GM15510 (cell line): ENCODE data around the gene LRP1.

ENCODE experiments used
- POLR2A ChIP-seq: IDR thresholded peaks from 3 replicates; pipeline ENCODE4 v1.6.1; 2011; ENCODE audit warnings: borderline replicate concordance; ENCODE audit not compliant: insufficient read length; ENCODE audit errors: extremely low read depth

Gene LRP1

DNA sequence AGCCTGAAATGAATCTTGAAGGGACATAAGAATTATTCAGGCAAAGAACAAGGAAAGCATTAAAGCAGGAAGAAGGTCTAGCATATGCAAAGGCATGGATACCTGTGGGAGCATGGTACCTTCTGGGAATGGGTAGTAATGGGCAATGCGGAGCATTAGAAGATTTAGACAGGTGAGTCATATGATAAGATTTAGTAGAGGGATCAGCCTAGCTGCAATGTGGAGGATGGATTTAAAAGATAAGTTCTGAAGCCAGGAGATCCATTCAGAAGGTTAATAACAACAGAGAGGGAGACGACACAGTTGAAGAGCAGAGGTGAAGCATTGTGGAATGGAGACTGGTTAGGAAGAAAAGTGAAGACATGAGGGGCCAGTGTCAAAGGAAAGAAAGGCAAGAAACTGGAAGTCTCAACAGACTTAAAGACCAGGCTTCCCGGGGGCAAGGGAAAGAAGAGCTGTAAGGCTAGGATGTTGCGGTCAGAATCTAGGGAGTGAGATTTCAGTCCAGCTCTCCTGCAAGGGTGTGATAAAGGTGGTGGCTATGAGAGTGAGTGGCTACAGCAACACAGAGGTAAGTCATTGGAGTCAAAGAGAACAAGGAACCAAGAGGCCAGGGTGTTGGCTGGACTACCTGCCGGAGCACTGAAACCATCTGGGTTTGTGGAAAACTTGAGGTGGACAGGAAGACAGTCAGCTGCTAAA is 11.6 kb upstream of the LRP1 start:
- no peak for TF ChIP-seq POLR2A

DNA sequence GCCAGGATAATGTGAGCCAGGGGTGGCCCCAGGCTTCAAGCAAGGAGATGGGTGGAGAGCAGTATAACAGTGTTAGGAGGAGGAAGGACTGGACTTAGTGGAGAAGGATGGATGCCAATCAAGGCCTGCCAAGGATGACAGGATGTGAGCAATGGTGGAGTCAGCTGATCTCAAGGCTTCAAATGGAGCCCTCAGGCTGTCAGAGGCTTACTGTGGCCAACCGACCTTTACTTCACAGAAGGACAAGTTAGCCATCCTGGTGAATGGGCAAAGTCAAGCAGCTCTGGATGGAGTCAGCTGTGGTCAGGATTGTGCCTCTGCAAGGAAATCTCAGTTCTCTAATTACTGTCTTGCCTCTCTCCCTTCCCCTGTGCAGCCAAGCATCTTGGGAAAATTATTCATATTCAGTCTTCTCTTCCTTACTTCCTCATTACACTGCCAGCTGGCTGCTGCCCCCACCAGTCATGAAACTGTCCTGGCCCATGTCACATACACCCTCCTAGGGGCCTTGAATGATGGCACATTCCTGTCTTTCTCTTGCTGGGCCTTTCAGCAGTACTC is 9.5 kb upstream of the LRP1 start:
- TF ChIP-seq POLR2A, result no peak

DNA sequence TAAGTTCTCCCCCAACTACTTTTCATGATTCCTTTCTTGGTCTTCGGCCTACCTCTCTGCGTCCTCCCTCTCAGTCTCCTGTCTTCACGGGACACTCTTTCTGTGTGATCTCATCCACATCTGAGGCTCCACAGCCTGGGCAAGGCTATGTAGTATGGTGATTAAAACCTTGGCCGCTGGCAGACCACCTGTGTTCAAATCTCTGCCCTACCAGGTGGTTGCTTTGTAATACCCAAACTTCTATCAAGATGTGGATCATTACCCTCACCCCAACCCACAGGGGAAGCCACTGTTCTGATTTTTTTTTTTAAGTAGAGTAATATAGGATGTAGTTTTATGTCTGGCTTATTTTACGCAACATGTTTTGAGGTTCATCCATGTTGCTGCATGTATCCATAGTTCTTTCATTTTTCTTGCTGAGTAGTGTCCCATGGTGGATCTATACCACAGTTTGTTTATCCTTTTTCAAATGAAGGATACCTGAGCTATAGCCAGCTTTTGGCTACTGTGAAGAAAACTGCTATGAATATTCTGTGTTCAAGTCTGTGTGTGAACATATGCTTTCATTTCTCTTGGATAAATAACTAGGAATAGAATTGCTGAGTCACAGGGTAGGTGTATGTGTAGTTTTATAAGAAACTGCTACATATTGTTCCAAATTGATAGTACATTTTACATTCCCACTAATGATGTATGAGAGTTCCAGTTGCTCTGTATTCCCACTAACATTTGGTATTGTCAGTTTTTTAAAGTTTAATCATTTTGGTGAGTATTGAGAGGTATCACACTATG is 8.8 kb upstream of the LRP1 start:
- no peak for TF ChIP-seq POLR2A

DNA sequence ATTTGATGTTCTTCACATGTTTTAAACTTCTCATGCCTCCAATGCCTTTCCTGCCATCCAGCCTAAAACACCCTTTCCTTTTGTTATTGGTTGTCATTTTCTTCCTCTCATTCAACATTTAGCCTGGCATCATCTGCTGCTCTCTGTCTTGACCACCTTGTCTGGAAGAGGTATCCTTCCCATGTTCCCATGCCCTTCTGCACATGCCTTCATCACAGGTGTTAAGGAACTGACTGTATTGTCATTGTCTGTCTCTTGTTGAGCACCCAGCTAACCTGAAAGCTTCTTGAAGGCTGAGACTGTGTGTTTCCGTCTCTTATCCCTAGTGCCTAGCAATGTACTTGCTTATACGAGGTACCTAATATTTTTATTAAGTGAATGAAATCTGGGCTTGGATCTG is 4.5 kb upstream of the LRP1 start:
- no peak for TF ChIP-seq POLR2A

DNA sequence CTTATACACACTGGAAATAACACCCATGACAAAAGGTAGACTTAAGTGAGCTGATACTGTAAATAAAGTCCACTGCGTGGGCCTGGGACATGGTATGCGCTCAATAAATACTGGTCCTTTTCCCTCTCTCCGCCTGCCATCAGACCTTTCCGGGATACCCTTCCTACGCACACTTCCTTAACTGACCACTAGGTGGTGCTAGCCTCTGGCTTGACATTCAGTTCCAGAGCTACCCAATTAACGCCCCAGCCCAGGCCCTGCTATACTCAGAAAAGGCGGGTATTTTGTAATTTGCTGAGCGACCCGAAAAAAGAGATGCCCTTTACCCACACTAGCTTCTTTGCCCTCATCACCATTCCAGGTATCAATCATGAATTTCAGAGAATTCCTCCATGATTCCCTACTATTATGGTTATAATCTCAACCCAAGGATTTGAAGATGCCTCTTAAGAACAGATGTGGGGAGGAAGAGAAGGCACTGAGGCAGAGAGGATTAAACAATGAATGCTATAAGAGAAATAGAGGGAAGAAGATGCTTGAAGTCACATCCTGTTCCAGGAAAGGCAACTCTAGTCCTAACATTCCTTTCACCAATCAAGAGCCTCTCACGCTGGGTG is 3.9 kb upstream of the LRP1 start:
- TF ChIP-seq POLR2A, result no peak

DNA sequence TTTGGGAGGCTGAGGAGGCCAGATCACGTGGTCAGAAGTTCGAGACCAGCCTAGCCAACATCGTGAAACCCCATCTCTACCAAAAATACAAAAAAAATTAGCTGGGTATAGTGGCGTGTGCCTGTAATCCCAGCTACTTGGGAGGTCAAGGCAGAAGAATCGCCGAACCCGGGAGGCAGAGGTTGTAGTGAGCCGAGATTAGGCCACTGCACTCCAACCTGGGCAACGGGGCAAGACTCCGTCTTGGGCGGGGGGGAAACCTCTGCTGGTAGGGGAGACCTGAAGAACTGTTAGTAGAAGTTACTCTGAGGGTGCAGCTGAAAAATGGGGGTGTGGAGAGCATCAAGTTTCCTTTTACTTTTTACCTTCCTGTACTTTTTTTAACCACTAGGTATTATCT is 2.2 kb upstream of the LRP1 start:
- no peak for TF ChIP-seq POLR2A

DNA sequence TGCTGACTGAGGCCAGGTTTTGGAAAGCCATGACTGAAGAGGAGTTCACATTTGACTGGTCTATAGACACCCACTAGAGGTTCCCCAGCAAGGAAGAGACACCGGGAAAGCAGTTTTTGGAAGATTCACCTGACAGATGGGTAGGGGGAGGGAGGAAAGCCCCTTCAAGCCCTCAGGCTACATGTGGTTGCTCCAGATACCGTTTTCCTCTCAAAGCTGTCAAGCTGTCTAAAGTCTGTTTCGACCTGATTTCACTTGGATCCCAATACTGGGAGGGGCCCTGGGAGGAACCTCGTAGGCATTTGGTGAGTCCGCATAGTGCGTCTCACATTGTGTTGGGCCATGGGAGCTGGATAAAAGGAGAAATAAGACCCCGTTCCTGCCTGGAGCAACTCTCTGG is 1.7 kb upstream of the LRP1 start:
- no peak for TF ChIP-seq POLR2A

DNA sequence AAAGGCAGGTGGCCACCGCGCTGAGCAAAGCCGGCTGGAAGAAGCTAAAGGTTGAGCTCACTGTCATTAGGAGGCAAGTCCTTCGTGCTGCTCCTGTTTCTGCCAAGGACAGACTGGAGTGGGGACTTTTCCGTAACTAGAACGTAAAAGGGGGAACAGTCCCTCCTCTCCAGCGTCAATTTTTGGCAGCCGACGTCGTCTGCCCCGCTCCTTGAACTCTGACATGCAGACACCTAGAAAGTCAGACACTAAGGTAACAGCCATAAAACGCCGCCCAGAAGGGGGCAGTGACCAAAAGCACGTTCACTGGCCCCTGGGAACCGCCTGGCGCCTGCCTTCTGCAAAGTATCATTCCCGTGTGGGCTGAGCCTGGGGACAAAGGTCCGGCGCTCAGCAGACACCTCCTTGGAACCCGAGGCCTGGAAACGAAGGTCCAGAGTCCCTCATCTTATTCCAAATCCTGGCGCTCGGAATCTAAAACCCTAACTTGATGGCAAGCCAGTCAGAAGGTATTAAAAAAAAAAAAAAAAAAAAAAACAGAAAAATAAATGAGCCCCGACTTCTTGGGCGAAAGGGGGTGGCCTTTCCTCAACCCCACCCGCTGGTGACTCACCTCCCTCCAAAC is 1.1 kb upstream of the LRP1 start:
- TF ChIP-seq POLR2A, result no peak

DNA sequence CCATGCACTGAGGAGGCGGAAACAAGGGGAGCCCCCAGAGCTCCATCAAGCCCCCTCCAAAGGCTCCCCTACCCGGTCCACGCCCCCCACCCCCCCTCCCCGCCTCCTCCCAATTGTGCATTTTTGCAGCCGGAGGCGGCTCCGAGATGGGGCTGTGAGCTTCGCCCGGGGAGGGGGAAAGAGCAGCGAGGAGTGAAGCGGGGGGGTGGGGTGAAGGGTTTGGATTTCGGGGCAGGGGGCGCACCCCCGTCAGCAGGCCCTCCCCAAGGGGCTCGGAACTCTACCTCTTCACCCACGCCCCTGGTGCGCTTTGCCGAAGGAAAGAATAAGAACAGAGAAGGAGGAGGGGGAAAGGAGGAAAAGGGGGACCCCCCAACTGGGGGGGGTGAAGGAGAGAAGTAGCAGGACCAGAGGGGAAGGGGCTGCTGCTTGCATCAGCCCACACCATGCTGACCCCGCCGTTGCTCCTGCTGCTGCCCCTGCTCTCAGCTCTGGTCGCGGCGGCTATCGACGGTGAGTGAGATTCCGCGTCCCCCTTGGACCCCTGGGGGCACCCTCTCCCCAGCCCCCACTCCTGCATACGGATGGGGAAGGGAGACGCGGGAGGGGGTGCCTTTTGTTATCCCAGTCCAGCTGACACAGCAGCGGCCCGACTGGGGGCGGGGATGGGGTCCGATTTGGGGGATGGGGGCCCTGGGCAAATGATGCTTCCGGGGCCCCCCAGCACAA is 400 bp downstream of the LRP1 start:
- no peak for TF ChIP-seq POLR2A

DNA sequence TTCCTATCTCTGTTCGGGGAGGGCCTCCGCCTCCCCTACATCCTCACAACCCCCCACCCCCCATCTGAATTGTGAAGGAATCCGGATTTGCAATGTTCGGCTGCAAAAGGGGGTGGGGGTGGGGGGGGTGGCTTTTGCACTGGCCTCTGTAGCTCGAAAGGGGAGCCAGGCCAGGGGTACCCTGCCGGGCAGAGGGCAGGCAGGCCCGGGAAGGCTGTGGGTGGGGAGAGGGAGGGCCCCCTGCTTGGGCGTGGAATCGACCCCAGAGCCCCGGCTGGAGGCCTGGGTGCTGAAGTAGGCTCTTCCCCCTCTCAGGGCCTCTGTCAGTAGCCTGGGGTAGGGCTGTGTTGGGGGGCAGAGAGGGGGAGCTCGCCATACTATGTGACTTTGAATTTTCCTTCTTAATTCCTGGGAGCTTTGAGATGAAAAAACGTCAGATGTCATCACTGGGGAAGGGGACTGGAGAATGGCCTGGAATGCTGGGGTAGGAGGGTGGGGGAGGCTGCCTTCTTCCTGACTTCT is 1.1 kb downstream of the LRP1 start:
- TF ChIP-seq POLR2A, result no peak

DNA sequence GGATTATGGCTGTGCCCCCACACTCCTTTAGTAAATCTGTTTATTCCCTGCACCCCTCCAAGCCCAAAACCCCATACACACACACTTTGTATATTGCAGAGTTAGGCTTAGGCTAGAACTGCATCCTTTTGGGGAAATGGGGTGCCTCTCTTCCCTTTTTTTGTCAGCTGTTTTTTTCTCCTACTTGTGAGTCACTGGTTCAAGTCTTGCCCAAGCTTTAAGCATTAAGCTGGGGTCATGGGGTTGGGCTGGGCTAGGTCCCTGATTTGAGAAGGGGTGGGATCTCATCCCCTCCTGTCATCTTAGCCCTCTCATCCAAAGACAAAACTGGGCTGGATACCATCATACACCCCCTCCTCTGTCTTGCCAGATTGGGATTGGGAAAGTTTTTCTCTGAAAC is 1.6 kb downstream of the LRP1 start:
- TF ChIP-seq POLR2A, result no peak

DNA sequence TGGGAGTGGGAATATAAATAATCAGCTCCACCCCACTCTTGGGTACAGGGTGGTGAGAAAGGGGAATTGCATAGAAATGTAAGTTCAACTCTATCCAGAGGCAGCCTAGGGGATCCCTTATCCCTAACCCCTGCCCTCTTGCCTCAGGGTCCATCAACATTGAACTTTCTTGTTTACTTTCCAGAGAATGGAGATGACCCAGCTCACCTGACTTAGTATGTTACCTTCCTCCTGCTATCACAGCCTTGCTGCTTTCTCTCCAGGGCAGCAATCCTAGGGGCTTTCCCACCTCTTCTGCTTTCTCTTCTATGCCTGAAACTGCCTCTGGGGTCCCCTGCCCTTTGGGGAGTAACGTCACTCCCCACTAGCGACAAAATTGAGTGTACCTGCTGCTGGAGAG is 2.7 kb downstream of the LRP1 start:
- no peak for TF ChIP-seq POLR2A

DNA sequence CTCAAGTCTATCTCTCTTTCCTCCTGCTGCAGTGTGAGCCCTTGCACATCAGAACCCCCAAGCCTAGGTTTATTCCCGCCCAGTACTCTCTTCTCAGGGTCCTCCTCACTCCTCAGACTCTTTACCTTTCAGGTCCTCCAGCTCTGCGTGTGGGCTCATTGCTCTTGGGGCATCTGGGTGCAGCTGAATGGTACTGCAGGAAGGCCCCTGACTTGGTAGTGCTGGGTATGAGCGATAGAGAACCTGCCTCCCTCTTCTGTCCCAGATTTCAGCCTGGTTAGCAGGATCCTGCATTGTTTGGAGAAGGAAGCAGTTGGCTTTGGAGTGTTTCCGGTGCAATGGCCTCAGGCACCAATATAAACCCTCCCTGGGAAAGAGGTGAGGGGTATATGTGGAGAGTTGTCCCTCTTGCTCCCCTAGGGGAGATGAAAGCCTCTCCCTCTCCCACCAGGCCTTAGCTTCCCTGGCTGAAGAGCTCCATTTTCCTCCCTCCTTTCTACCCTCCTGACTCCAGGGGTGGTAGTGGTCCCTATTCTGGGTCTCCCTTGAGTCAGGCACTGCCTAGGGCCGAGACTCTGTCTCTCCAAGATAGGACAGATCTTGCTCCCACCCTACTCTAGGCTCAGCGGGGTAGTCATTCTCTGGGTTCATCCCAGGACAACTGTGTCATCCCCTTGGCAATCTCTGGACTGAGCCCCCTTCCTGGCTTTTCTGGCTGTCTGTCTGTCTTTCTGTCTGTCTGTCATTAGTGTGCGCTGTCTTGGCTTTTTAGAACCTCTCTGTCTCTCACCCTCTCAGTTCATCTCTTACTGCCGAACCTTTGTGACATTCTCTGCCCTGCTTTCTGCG is 3.8 kb downstream of the LRP1 start:
- no peak for TF ChIP-seq POLR2A
